NOMO-1 treated with dmso at 0.1 percent for 144 hours (cell line): ENCODE data around the gene PTPN23.
A peak's percentile ranks its signal among the peaks of the same experiment; 100 is the strongest.

Source experiments
- DNase-seq: peaks from one replicate; lab custom pipeline; 2025; ENCODE audit not compliant: unreplicated experiment; lab: John Stamatoyannopoulos, UW

The PTPN23 gene

DNA sequence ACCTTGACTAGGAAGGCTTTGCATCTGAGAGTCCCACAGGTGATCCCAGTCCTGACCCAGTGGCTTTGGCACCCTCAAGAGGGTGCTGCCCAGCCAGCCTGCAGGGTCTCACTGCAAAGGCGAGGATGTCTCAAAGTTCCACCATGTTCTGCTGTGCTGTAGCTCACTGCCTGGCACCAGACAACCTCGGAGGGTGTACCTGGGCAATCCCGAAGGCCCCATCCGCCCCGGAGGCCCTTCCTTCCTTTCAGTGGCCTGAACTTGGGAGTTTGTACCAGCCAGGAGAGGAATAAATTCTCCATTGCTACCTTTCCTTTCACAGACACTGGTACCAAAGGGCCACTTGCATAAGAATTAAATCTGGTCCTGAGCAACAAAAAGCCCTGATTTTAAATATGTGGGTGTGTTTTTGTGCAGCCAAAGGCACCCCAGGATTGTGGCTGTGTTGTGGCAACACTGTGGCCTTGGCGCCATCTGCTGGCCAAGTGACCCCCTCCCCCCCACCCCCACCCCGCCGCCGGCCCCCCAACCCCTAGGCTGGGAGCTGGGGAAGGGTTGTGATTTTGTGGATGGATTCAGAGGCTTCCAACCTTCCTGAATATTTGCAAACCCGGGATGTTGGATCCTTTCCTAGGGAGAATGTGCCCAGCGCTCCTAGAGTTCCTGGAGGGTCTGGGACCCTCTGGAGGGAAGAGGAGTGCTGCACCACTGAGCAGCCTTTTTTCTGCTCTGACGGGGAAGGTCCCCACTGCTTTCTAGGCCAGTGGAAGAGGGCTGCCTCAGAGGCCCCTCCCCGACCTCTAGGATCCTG lies 9.7 kb upstream of the PTPN23 start:
- no peak for DNase-seq

DNA sequence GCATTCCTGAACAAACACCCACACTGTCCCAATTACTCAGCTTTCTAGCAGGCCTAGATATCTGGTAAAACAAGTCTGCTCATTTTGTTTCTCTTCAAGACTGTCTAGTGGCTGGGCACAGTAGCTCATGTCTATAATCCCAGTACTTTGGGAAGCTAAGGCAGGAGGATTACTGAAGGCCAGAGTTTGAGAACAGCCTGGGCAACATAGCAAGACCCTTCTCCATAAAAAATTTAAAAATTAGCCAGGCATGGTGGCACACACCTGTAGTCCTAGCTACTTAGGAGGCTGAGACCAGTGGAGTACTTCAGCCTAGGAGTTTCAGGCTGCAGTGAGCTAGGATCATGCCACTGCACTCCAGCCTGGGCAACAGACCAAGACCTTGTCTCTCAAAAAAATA lies 6.2 kb upstream of the PTPN23 start:
- DNase-seq = no peak

DNA sequence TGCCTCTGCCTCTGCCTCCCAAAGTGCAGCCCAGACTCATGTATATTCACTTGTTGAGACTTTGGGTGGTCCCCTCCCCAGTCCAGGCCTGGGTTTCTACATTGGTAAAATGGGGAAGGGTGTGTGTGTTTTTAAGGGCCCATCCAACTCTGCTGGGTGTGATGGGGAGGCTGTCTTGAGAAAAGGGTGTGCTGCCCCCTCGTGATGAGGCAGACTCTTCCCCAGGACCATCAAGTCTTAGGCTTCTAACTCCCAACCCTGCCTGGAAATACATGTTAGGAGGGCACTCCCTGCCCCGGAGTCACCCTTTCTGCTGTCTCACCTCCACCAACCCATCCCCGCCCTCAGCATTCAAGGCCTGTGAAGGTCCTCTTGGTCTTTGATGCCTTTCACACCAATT lies 4.4 kb upstream of the PTPN23 start:
- no peak for DNase-seq

DNA sequence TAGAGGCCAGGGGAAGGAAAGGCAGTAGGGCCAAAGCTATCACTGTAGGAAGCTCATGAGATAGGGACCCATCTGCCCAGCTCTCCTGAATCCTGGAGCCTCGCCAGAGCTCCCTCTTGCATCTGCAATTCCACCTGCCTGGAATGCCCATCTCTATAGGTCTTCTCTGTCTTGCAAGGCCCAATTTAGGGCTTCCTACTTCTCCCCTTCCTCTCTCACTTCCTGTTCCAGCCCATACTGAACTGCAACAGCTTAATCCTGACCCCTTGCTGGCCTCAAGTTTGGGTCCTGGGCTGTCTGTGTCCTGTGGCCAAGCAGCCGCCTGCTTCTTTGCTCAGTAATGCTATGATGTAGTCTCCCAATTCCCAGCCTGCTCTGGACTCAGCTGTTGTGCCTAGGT lies 3.6 kb upstream of the PTPN23 start:
- peak; percentile 71 for DNase-seq

DNA sequence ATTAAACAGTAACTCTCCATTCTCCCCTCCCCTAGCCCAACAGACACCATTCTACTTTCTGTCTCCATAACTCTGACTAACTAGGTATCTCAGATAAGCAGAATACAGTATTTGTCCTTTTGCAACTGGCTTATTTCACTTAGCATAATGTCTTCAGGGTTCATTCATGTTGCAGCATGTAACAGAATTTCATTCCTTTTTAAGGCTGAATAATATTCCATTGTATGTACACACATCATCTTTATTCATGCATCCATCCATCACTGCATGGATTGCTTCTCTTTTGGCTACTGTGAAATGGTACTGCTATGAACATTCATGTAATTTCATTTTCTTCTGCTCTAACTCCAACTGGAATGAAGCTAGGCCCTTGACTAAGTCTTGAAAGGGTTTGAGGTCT lies 2.0 kb upstream of the PTPN23 start:
- no peak for DNase-seq

DNA sequence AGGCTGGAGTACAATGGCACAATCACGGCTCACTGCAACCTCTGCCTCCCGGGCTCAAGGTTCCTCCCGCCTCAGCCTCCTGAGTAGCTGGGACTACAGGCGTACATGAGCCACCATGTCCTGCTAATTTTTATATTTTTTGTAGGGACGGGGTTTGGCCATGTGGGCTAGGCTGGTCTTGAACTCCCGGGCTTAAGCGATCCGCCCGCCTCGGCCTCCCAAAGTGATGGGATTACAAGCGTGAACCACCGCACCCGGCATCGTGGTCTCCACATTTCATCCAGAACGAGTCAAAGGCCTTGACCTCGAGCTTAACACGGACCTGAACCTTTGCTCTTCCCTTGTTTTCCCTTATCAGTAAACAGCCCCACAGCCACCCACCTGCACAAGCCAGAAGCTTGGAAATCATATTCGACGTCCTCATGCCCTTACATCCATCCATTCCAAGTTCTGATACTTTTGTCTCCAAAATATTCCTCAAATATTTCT lies 1.4 kb upstream of the PTPN23 start:
- no peak for DNase-seq

DNA sequence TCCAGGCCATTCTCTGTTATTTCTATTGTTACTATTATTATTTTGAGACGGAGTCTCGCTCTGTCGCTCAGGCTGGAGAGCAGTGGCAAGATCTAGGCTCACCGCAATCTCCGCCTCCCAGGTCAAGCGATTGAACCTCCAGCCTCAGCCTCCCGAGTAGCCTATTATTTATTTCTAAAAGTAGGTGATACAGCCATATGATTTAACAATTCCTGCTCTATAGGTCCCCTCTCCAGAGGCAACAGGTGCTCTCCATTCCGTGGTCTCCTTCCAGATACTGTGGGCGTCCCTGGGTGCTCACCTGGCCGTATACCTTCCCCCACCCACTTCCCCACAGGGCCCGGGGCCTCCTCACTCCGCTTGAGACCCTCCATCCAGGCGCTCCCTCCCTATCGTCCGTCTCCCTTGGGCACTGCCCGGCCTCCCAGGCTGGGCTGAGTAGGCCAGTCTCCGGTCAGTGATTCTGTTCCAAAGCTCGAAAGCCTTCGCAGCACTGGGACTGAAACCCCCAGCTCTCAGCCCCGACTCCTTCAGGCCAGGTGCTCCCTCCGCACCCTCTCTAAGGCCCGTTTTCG lies 708 bp upstream of the PTPN23 start:
- no peak for DNase-seq

DNA sequence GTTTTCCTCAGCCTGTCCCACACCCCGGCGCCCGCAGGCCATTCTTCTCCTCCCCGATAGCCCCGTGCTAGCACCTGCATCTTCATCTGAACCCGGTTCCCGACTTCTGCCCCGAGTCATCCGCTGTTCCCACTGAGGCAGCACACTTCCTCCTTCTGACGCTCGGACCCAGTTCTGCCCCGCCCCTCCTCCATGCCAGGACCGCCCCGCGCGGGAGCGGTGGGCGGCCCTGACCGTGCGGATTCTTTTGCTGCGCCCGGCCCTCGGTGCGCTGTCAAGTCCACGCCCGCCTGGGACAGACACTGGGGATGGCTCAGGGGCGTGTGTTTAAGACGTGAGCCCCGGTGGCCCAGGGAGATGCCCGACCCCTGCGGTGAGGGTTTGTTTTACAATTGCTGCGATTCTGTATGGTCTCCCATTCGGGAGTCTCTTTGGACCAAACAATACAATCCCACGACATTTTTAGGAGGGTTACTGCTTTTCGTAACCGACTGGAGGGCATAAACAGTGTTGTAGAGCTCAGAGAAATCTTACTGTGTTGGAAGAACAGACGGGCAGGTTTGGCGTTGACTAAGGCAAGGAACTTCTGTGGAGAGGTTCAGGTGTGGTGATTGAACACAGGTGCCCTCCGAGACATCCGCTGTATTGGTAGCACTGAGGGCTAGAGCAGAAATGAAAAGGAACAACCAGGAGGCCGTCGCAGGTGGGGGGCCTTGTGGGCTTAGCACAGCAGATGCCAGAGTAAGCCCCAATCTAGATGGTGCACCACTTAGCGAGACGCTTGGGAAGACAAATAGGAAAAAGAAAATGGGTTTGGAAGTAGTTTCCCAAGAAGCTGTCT lies 716 bp downstream of the PTPN23 start:
- DNase-seq = peak; percentile 92

DNA sequence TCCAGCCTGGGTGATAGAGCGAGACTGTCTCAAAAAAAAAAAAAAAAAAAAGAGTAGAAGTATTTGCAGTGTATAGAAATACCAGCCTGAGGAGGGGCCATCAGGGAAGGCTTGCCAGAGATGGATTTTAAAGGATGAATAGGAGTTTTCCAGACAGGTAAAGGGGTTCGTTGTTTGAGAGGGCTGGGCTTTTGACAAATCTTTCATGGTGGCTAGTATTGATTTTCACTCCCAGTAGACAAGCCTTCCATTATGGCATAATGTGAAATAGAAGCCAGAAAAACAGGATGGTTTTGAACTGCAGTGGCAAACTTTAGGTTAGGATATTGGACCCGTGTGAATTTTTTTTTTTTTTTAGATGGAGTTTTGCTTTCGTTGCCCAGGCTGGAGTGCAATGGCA lies 3.6 kb downstream of the PTPN23 start:
- DNase-seq = no peak

DNA sequence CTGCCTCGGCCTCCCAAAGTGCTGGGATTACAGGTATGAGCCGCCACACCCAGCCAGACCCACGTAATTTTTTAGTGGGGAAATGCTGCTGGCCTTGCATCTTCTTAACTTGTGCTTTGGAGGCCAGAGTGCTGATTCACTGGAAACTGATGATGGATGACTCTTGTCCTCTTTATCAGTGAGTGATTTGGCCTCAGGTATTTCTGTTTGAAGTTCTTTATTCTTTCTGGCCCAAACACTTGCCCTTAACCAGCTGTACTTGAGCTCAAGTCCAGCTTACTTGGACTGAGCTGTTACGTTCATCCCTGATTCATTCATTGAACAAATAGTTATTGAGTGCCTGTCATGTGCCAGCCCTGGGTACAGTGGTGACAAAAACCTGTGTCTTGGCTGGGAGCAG lies 4.2 kb downstream of the PTPN23 start:
- no peak for DNase-seq

DNA sequence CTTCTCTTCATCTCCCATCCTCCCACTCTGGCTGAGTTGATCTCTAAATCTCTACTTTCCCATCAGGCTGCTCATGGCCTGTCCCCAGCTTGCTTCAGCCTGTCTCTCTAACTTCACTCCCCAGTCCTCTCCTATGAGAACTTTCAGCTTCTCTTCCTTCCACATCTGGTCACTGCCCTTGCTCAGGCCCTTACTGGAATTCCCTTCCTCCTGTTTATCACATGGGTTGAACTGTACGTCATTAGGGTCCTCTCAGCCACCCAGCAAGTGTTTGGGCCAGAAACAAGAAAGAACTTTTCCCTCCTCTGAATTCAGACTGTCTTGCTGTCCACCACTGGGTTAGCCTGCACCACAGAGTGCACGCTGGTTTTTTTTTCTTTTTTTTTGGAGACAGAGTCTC lies 5.0 kb downstream of the PTPN23 start:
- no peak for DNase-seq

DNA sequence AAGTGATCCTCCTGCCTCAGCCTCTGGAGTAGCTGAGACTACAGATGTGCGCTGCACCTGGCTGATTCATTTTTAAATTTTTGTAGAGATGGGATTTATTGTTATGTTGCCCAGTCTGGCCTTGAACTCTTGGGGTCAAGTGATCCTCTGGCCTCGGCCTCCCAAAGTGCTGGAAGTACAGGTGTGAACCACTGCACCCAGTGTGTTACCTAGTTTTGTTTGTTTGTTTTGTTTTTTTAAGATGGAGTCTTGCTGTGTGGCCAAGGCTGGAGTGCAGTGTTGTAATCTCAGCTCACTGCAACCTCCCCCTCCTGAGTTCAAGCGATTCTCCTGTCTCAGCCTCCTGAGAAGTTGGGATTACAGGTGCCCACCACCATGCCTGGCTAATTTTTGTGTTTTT lies 12.1 kb downstream of the PTPN23 start:
- no peak for DNase-seq

DNA sequence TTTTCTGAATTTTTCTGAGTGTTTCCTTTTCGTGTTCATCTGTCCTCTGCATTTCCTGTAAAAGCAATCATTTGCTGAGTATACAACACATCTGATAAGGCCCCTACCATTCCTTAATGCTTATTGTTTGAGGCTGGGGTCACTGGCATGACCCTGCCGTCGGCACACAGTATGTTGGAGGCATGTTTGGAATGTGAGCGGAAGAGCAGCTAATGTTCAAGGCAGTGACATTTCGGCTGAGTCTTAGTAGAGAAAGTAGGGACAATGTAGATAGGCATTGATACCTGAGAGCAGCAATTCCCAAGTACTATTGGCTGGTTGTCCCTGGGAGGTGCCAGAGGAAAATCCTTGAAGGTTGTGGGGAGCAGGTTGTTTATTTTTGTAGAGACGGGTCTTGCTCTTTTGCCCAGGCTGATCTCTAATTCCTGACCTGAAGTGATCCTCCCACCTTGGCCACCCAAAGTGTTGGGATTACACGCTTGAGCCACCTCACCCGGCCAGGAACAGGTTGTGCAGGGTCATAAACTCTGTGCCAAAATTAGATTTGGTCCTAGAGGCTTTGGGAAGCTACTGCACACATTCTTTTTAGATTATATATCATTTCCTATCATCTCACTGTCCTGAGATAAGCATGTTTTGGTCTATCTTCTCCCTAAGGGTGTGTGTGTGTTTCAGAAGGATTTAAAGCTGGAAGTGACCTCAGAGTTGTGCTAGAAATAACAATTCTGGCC lies 13.5 kb downstream of the PTPN23 start:
- DNase-seq = no peak

DNA sequence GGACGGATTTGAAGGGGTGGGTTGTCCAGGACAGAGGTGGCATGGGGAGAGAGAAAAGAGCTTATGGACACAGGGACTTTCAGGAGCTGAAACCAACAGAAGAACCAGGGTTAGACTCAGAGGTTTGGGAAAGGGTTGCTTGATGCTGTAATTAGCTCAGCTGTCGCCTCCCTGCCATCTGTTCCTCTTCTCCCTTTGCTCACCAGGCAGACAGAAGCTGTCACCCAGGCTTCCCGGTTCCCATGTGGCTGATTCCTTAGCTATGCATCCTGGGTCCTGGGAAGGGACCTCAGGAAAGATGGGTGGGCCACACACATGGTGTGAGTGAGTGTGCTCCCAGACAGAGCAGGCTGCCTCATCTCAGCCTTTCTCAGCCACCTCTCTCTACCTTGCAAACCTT lies 14.1 kb downstream of the PTPN23 start:
- DNase-seq = no peak

DNA sequence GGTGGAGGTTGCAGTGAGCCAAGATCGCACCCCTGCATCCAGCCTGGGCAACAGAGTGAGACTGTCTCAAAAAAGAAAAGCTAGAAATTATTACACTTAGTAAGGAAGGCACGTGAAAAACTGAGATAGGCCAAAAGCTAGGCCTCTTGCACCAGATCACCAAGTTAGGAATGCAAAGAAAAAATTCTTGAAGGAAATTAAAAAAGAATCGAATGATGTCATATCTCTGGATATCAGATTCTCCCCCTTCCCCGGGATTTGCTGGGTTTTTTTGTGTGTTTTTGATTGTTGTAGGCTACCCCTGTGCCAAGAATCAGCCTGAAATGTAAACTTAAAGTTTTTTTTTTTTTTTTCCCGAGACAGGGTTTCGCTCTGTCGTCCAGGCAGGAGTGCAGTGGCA lies 17.4 kb downstream of the PTPN23 start:
- DNase-seq = no peak

DNA sequence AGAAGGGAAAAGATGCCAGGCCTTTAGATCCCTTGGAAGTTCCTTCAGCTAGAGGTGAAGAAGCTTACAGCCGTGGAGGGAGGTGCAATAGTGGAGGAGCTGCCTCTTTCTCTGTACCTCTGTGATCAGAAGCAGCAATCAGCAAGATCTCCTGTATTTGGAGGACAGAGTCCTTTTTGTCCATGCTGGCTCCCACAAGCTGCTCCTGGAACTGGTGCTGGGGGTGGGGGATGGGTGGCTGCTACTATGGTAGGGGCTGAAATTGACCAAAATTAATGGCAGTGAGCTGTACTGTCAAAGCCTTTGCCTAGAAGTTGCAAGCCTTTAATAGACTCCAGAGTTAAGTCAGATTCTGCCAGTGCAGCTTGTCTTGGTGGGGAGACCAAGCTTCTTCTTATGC lies 18.2 kb downstream of the PTPN23 start:
- DNase-seq = no peak

DNA sequence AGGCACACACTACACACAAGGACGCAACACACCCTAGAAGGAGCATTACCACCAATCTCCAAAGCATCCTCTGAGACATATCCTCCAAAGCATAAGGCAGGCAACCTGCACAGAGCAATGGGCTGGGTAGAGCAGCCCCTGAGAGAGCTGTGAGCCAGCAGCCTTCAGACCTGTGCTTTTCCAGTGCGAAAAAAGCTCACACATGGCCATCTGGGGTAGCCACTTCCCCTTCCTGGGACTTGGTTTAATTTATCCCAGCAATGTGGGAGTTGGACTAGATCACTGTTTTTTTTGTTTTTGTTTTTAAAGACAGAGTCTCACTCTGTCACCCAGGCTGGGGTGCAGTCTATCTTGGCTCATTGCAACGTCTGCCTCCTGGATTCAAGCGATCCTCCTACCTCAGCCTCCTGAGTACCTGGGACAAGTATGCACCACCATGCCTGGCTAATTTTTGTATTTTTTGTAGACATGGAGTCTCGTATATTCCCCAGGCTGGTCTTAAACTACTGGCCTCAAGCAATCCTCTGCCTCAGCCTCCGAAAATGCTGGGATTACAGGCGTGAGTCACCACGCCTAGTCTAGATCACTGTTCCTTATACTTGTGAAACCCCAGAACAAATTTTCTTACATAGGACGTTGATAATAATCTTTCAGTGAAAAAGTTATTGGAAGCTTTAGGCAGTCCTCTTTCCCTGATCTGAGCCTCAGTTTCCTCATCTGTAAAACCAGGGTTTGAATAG lies 18.9 kb downstream of the PTPN23 start:
- no peak for DNase-seq

DNA sequence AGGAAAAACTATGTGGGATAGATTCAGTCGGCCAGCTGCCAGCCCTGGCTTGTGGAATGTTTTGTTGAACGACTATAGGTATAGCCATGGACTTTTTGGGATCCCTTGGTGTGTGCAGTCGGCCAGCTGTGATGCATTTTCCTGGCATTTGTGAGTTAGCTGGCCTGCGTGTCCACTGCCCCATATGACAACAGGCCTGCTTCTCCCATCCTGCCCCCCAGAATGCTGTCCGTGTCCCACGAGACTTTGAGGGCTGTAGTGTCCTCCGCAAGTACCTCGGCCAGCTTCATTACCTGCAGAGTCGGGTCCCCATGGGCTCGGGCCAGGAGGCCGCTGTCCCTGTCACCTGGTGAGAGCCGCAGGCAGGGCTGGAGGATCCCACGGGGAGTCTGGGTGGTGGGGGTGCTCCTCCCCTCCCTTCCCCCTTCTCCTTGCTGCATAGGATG lies 23.6 kb downstream of the PTPN23 start:
- DNase-seq = no peak

DNA sequence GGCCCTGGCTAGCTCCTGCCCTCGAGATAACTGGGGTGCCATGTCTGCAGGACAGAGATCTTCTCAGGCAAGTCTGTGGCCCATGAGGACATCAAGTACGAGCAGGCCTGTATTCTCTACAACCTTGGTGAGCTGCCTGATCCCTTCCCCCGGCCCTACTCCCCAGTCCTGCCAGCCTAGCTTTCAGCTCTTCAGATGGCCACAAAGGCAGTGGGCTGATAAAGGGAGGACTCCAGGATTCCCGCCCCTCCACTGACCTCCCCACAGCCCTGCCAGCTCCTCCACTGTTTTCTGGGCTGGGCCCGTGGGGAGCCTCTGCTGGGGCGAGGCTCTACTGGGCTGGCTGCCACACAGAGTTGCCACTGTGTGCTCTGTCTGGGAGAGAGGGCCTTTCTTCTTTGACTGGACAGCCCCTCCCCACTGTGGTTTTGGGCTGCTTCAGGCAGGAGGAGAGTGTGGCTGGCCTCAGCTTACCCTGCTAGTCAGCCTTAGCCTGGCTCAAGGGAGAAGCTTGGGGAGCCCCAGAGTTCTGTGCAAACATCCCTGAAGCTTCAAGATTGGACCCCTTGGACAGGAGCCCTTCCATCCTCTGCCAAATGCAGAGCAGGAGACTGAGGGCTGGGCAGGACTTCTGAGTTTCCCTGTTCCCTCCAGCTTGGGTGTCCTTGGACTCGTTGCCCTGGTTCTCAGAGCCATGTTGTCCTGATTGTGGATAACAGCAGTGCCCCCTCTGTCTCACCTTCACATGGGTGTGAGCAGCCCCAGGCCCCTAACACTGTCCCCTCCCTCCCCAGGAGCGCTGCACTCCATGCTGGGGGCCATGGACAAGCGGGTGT lies 24.4 kb downstream of the PTPN23 start:
- no peak for DNase-seq
